Measurements from ENCODE around the gene CEACAM3.
A peak's percentile ranks its signal among the peaks of the same experiment; 100 is the strongest.
"Not testable (repeated sequence)": the region's sequence is repeated elsewhere in the genome, so short reads cannot be mapped to it uniquely, and the experiment has no call there.

CEACAM3 gene

GRCh38 chr19:41796362-41796761 lies at the start of gene CEACAM3:
Gene CEACAM3 (plus strand): TSS chr19:41796587. CDS start chr19:41796678, 91 bp downstream.
- DNase-seq (ENCODE audit: low spot score), result no peak

DNA sequence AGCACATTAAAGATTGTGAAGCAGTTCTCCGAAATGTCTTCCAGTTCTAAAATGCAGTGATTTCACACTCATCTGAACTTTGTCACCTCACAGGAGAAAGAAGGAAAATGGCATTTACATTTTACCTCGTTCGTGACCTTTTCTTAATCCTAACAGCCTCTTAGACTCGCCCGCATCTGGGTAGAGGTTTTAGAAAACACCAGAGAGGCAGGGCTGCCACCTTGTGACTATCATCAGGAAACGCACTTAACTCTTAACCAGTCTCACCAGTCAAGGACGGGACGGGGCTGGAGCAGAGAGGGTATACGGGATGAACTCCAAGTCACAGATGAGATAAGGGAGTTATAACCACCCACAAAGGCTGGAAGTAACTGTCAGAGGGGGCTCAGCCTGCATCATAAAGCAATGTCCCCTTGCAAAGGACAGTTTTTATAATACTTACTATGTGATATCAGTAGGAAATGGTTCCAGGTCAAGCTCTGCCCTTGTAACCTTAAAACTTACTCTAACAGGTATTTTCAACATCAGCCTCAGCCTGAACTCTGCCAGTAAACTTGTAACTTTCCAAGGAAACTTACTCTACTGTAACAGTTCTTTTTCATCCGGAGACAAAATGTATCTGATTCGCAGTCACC lies 49.7 kb upstream of the CEACAM3 start:
- DNase-seq (ENCODE audit: low spot score), result peak; percentile 67

- DNase-seq (ENCODE audit: low spot score), result no peak
These were observed 48.4 kb upstream of the CEACAM3 start for GRCh38 chr19:41748012-41748411.

DNA sequence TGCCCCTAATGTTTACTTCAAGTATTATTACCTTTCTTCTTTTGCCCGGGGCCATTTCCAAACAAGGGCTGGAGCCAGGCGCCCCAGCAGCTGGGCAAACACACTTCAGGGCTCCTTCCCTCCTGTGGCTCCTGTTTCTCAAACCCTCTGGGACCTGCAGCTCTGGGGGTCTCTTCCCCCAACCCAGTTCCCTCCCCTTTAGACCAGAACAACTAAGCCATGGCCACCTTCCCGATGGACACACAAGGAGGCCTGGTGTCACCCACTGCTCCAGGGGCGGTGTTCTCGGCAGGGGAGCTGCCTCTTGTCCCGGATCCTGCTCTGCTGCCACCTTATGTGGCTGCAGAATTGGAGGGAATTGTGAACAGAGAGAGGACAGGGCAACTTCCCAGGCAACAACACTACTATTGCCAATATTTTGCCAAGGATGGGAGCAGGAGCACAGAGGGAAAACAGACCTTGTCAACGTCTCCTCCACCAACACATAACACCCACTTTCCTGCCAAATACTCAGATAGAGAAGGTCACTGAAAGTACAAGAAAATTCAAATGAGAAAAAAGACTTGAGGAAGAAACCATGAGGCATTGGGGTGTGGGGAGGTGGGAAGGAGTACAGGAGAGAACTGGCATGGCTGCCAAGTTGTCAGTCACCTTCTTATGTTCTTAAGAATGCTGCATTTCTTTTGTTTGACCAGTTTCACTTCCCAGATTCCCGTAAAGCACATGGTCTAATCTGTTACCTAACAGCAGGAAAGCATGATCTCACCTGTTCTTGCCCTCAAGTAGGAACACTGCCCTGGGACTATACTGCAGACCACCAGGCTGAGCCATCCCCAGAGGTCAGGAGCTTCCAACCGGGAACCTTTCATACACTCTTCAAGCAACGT lies 45.9 kb upstream of the CEACAM3 start:
- not testable (repeated sequence) for DNase-seq (ENCODE audit: low spot score)

- peak; percentile 60 for DNase-seq (ENCODE audit: low spot score)
These were observed 43.2 kb upstream of the CEACAM3 start for GRCh38 chr19:41753159-41753558.

DNA sequence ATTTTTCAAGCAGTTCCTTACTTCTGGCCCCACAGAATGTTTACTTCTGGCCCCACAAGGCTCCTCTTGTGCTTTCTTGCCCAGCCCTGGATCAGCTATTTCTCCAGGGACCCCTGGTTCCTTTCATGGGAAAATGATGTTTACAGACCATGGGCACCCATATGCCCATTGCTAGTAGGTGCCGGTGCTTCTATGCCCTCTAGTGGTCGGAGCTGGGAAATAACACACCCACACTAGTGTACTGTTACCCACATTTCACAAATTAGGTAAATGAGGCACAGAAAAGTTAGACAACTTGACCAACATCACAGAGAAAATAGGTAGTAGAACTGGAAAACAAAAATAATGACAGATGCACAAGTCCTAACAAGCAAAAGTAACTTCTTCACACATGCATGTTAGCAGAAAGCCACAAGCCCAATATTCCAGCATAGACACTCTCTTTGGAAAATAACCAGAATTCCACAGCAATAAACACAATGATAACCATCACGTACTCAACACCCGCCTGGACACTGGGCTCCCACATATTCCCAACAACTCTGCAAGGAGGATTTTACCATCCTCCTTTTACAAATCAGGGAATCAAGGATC lies 42.4 kb upstream of the CEACAM3 start:
- peak; percentile 50 for DNase-seq (ENCODE audit: low spot score)

- DNase-seq (ENCODE audit: low spot score), result no peak
These were observed 41.0 kb upstream of the CEACAM3 start, which contains the start of gene CEACAM6 for GRCh38 chr19:41755328-41755913. Gene CEACAM6 (plus strand): TSS chr19:41755530. CDS start chr19:41755639, 109 bp downstream.

- DNase-seq (ENCODE audit: low spot score), result no peak
These were observed 37.5 kb upstream of the CEACAM3 start for GRCh38 chr19:41758846-41759245.

- DNase-seq (ENCODE audit: low spot score), result no peak
These were observed 29.3 kb upstream of the CEACAM3 start for GRCh38 chr19:41767115-41767514.

DNA sequence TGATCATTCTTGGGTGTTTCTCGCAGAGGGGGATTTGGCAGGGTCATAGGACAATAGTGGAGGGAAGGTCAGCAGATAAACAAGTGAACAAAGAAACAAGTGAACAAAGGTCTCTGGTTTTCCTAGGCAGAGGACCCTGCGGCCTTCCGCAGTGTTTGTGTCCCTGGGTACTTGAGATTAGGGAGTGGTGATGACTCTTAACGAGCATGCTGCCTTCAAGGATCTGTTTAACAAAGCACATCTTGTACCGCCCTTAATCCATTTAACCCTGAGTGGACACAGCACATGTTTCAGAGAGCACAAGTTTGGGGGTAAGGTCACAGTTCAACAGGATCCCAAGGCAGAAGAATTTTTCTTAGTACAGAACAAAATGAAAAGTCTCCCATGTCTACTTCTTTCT lies 28.3 kb upstream of the CEACAM3 start:
- not testable (repeated sequence) for DNase-seq (ENCODE audit: low spot score)

- DNase-seq (ENCODE audit: low spot score), result no peak
These were observed 26.8 kb upstream of the CEACAM3 start for GRCh38 chr19:41769608-41770007.

DNA sequence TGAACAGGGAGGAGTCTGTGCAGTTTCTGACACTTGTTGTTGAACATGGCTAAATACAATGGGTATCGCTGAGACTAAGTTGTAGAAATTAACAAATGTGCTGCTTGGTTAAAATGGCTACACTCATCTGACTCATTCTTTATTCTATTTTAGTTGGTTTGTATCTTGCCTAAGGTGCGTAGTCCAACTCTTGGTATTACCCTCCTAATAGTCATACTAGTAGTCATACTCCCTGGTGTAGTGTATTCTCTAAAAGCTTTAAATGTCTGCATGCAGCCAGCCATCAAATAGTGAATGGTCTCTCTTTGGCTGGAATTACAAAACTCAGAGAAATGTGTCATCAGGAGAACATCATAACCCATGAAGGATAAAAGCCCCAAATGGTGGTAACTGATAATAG lies 25.0 kb upstream of the CEACAM3 start:
- no peak for DNase-seq (ENCODE audit: low spot score)

GRCh38 chr19:41774515-41774980 lies 21.8 kb upstream of the CEACAM3 start:
- peak; percentile 95 for DNase-seq (ENCODE audit: low spot score)

- no peak for DNase-seq (ENCODE audit: low spot score)
These were observed 19.7 kb upstream of the CEACAM3 start for GRCh38 chr19:41776700-41777099.

GRCh38 chr19:41783612-41784011 lies 12.8 kb upstream of the CEACAM3 start:
- peak; percentile 17 for DNase-seq (ENCODE audit: low spot score)

GRCh38 chr19:41784312-41784711 lies 12.1 kb upstream of the CEACAM3 start:
- DNase-seq (ENCODE audit: low spot score), result no peak

DNA sequence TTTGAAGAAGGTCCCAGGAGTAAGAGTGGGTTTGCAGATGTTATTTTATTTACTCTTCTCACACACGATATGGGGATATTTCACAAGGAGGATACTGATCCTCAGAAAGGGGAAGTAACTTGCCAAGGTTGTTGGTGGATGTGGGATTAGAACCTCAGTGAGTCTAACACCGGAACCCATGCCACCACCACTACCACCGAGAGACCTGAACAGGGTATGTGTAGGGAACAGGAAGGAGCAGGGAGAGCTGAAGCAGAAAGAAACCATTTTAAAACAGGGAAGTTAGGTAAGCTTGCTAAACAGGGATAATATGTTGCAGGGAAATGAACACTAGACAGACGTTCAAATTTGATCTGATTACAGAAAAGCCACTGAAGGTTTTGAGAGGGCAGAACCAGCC lies 11.6 kb upstream of the CEACAM3 start:
- no peak for DNase-seq (ENCODE audit: low spot score)

DNA sequence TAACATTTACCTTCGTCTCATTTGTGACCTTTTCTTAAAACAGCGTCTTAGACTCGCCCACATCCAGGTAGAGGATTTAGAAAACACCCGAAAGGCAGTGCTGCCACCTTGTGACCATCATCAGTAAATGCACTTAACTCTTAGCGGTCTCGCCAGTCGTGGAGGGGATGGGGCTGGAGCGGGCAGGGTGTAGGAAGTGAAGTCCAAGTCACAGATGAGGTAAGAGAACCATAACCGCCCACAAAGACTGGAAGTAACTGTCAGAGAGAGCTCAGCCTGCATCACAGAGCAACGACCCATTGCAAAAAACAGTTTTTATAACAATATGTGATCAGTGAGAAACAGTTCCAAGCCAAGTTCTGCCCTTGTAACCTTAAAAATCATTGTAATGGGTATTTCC lies 10.7 kb upstream of the CEACAM3 start:
- peak; percentile 82 for DNase-seq (ENCODE audit: low spot score)

GRCh38 chr19:41787055-41787454 lies 9.3 kb upstream of the CEACAM3 start:
- DNase-seq (ENCODE audit: low spot score), result no peak

- not testable (repeated sequence) for DNase-seq (ENCODE audit: low spot score)
These were observed 7.9 kb upstream of the CEACAM3 start for GRCh38 chr19:41788518-41788917.

DNA sequence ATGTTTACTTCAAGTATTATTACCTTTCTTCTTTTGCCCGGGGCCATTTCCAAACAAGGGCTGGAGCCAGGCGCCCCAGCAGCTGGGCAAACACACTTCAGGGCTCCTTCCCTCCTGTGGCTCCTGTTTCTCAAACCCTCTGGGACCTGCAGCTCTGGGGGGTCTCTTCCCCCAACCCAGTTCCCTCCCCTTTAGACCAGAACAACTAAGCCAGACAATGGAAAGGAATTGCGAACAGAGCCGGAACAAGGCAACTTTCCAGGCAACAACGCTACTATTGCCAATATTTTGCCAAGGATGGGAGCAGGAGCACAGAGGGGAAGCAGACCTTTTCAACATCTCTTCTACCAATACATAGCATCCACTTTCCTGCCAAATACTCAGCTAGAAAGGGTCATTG lies 7.3 kb upstream of the CEACAM3 start:
- DNase-seq (ENCODE audit: low spot score), result not testable (repeated sequence)

All from kidney tubule cell (primary cell).